ENCODE results near the gene NCOR1.
"Not testable (repeated sequence)": the region's sequence is repeated elsewhere in the genome, so short reads cannot be mapped to it uniquely, and the experiment has no call there.

The NCOR1 gene

DNA sequence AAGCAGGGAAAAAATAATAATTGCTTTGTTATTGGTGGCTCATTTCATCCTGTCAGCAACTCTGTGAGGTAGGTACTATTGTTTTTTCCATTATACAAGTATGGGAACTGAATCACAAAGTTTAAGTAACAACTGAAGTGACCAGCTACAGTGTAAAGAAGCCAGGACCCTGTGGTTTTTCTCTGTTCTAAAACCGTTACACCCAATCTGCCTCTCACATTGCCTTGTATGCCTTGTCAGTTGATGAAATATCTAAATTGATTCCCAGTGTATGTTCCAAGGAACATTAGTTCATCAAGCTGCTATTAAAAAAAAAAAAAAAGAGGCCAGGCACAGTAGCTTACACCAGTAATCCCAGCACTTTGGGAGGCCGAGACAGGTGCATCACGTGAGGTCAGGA lies 7.1 kb upstream of the NCOR1 start:
- no peaks in the 10 kb centered on the region for H3K36me3 ChIP-seq (ENCODE audit: insufficient read depth)
- no peak overlapping the region for H2AFZ ChIP-seq (ENCODE audit: low read depth)
- H3K27me3 ChIP-seq (ENCODE audit: insufficient read depth, low read depth): no peaks in the 10 kb centered on the region
- H4K20me1 ChIP-seq (ENCODE audit: insufficient read depth): no peaks in the 10 kb centered on the region
- no peak overlapping the region for H3K4me2 ChIP-seq
- H3K79me2 ChIP-seq (ENCODE audit: insufficient read depth, low read depth): peaks cover 16% of the 10 kb centered on the region; the same call in 1 of the 2 replicates
- H3K4me3 ChIP-seq (IDR thresholded peaks at IDR 0.05; ENCODE audit: insufficient read depth, low read depth, low read length): no peak overlapping the region
- H3K9ac ChIP-seq: no peak overlapping the region
- no peak overlapping the region for H3K27ac ChIP-seq
- H3K4me1 ChIP-seq (ENCODE audit: low read depth, poor library complexity, severe bottlenecking): peaks cover 7% of the 10 kb centered on the region
- TF ChIP-seq, protein P1, sequence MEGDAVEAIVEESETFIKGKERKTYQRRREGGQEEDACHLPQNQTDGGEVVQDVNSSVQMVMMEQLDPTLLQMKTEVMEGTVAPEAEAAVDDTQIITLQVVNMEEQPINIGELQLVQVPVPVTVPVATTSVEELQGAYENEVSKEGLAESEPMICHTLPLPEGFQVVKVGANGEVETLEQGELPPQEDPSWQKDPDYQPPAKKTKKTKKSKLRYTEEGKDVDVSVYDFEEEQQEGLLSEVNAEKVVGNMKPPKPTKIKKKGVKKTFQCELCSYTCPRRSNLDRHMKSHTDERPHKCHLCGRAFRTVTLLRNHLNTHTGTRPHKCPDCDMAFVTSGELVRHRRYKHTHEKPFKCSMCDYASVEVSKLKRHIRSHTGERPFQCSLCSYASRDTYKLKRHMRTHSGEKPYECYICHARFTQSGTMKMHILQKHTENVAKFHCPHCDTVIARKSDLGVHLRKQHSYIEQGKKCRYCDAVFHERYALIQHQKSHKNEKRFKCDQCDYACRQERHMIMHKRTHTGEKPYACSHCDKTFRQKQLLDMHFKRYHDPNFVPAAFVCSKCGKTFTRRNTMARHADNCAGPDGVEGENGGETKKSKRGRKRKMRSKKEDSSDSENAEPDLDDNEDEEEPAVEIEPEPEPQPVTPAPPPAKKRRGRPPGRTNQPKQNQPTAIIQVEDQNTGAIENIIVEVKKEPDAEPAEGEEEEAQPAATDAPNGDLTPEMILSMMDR (conservative IDR thresholded peaks at IDR 0.05; ENCODE audit: low read depth, low read length): no peak

DNA sequence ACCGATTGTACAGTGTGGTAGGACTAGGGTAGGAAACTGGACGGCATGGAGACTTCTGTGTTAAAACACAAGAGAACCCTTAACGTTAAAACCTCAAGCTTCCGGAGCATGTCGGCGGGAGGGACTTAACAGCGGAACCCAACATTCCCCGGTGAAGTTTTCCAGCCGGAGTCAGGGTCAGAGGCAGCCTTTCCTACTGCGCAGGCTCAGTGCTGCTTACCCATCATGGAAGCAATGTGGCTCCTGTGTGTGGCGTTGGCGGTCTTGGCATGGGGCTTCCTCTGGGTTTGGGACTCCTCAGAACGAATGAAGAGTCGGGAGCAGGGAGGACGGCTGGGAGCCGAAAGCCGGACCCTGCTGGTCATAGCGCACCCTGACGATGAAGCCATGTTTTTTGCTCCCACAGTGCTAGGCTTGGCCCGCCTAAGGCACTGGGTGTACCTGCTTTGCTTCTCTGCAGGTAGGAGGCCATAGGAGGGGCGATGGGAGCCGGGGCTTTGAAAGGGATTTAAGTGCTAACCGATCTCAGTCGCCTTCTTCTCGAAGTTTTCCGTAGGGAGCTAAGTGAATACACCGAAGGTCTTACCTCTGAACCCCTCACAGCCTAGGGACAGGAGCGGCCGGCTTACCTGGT lies 1.8 kb upstream of the NCOR1 start, which contains the start of gene PIGL:
Gene PIGL, plus strand, starts transcription at position 209 of the 634 bp plus-strand sequence. Its CDS starts 17 bp downstream, at position 226.
- H3K36me3 ChIP-seq (ENCODE audit: insufficient read depth): no peaks in the 10 kb centered on the region
- peaks cover 51% of the 10 kb centered on the region for H3K79me2 ChIP-seq (ENCODE audit: insufficient read depth, low read depth)
- no peaks in the 10 kb centered on the region for H3K27me3 ChIP-seq (ENCODE audit: insufficient read depth, low read depth)
- TF ChIP-seq, protein P1 (conservative IDR thresholded peaks at IDR 0.05; ENCODE audit: low read depth, low read length): no peak
- H3K27ac ChIP-seq: peak within 1 kb of the TSS; percentile 79; the same call in 1 of the 2 replicates
- peak within 1 kb of the TSS; percentile 75 for H3K4me2 ChIP-seq
- no peak within 1 kb of the TSS for H3K4me3 ChIP-seq (IDR thresholded peaks at IDR 0.05; ENCODE audit: insufficient read depth, low read depth, low read length)
- H3K9ac ChIP-seq: peak within 1 kb of the TSS; percentile 87; the same call in 1 of the 2 replicates
- H4K20me1 ChIP-seq (ENCODE audit: insufficient read depth): no peaks in the 10 kb centered on the region
- peaks cover 24% of the 10 kb centered on the region for H3K4me1 ChIP-seq (ENCODE audit: low read depth, poor library complexity, severe bottlenecking)
- H2AFZ ChIP-seq (ENCODE audit: low read depth): peak within 1 kb of the TSS; percentile 61

DNA sequence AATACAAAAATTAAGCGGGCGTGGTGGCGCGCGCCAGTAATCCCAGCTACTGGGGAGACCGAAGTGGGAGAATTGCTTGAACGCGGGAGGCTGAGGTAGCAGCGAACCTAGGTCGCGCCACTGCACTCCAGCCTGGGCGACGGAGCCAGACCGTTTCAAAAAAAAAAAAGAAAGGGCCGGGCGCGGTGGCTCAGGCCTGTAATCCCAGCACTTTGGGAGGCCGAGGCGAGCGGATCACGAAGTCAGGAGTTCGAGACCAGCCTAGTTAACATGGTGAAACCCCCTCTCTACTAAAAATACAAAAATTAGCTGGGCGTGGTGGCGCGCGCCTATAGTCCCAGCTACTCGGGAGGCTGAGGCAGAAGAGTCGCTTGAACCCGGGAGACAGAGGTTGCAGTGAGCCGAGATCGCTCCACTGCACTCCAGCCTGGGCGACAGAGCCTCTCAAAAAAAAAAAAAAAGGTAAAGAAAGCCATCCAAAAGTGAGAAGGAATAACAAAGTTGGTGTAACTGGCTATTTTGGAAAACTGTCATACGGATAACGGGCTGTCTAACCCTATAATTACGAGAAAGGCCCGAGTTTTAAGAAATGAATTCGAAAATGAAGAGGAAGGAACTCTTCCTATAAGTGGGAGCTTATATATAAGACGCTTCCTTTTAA lies 1.1 kb upstream of the NCOR1 start:
- peak overlapping the region; percentile 61 for H2AFZ ChIP-seq (ENCODE audit: low read depth)
- H3K4me3 ChIP-seq (IDR thresholded peaks at IDR 0.05; ENCODE audit: insufficient read depth, low read depth, low read length); H3K36me3 ChIP-seq (ENCODE audit: insufficient read depth); H4K20me1 ChIP-seq (ENCODE audit: insufficient read depth); H3K27me3 ChIP-seq (ENCODE audit: insufficient read depth, low read depth): not testable (repeated sequence)
- H3K4me2 ChIP-seq: peak overlapping the region; percentile 73
- peaks cover 24% of the 10 kb centered on the region for H3K4me1 ChIP-seq (ENCODE audit: low read depth, poor library complexity, severe bottlenecking)
- H3K27ac ChIP-seq: peak overlapping the region; percentile 79; the same call in 1 of the 2 replicates
- peak overlapping the region; percentile 53; the same call in 1 of the 2 replicates for H3K9ac ChIP-seq
- peaks cover 57% of the 10 kb centered on the region for H3K79me2 ChIP-seq (ENCODE audit: insufficient read depth, low read depth)

DNA sequence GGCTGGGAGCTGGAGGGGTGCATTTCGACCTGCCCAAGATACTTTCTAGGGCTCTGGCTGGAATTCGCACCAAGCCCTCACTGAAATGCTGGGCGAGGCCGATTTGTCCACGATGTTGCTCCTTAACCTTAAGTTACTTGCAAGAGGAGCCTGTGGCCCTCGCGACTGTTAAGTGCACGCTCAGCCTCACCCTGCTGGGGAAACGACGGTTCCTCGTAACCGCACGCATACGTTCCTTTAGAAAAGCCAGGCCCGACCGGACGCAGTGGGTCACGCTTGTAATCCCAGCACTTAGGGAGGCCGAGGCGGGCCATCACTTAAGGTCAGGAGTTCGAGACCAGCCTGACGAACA lies 607 bp upstream of the NCOR1 start:
- no peaks in the 10 kb centered on the region for H3K27me3 ChIP-seq (ENCODE audit: insufficient read depth, low read depth)
- peak overlapping the region; percentile 87 for H3K9ac ChIP-seq
- no peak overlapping the region for H3K4me3 ChIP-seq (IDR thresholded peaks at IDR 0.05; ENCODE audit: insufficient read depth, low read depth, low read length)
- H3K36me3 ChIP-seq (ENCODE audit: insufficient read depth): no peaks in the 10 kb centered on the region
- peaks cover 24% of the 10 kb centered on the region for H3K4me1 ChIP-seq (ENCODE audit: low read depth, poor library complexity, severe bottlenecking)
- peaks cover 62% of the 10 kb centered on the region for H3K79me2 ChIP-seq (ENCODE audit: insufficient read depth, low read depth)
- H4K20me1 ChIP-seq (ENCODE audit: insufficient read depth): no peaks in the 10 kb centered on the region
- H2AFZ ChIP-seq (ENCODE audit: low read depth): peak overlapping the region; percentile 61; the same call in 1 of the 2 replicates
- peak overlapping the region; percentile 79 for H3K27ac ChIP-seq
- peak overlapping the region; percentile 48 for H3K4me2 ChIP-seq
- TF ChIP-seq, protein P1 (conservative IDR thresholded peaks at IDR 0.05; ENCODE audit: low read depth, low read length): no peak

DNA sequence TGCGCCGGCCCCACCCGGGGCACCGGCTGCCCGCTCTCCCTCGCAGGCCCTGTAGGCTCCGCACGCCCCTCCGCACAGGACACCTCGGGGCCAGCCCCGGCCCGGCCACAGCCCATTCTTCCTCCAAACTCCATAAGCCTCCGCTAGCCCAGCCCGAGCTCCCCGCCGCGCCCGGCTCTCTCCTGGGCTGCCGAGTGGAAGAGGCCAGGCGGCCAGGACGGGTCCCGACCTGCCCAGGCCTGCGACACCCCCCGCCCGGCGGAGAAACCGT lies 397 bp downstream of the NCOR1 start:
- peaks cover 72% of the 10 kb centered on the region for H3K79me2 ChIP-seq (ENCODE audit: insufficient read depth, low read depth)
- H2AFZ ChIP-seq (ENCODE audit: low read depth): peak overlapping the region; percentile 61
- H3K4me3 ChIP-seq (IDR thresholded peaks at IDR 0.05; ENCODE audit: insufficient read depth, low read depth, low read length): no peak overlapping the region
- H4K20me1 ChIP-seq (ENCODE audit: insufficient read depth): no peaks in the 10 kb centered on the region
- TF ChIP-seq, protein P1 (conservative IDR thresholded peaks at IDR 0.05; ENCODE audit: low read depth, low read length): no peak
- peak overlapping the region; percentile 79 for H3K27ac ChIP-seq
- peaks cover 24% of the 10 kb centered on the region for H3K4me1 ChIP-seq (ENCODE audit: low read depth, poor library complexity, severe bottlenecking)
- peak overlapping the region; percentile 76; the same call in 1 of the 2 replicates for H3K4me2 ChIP-seq
- peak overlapping the region; percentile 87 for H3K9ac ChIP-seq
- no peaks in the 10 kb centered on the region for H3K27me3 ChIP-seq (ENCODE audit: insufficient read depth, low read depth)
- H3K36me3 ChIP-seq (ENCODE audit: insufficient read depth): no peaks in the 10 kb centered on the region

Data from KMS-11 (cell line).